AG04450 (cell line): Measurements from ENCODE around the gene NIPAL3. TPM values are rescaled to one million over a fixed set of nuclear protein-coding genes. Genes with fewer than 3 reads are reported as not detected.
"Not testable (repeated sequence)": the region's sequence is repeated elsewhere in the genome, so short reads cannot be mapped to it uniquely, and the experiment has no call there.

Source experiments
- CTCF ChIA-PET: fragments of 300-600, 350-600 bp; formaldehyde crosslinking; extraction: SDS; loops from one replicate; lab custom pipeline; 2022; ENCODE audit warnings: antibody characterized with exemption, inconsistent platforms; lab: Charles Lee
- POLR2A ChIA-PET: fragments of 350-600 bp; formaldehyde crosslinking; extraction: SDS; loops from one replicate; lab custom pipeline; 2021; ENCODE audit warnings: antibody characterized with exemption, inconsistent platforms; lab: Yijun Ruan, JAX
- DNase-seq: peaks from one replicate; pipeline ENCODE4 v3.0.0-alpha.2; 2011; ENCODE audit warnings: low read depth, low spot score
- H3K27ac ChIP-seq: one replicate; pipeline ENCODE4 v1.5.1; 2012; ENCODE audit warnings: low read depth, low read length, control low read depth
- H3K27me3 ChIP-seq: one replicate; pipeline ENCODE4 v1.6.0; 2012; ENCODE audit warnings: low read length; ENCODE audit not compliant: control insufficient read depth, insufficient read depth
- H3K4me3 ChIP-seq: 2 replicates; pipeline ENCODE4 v1.5.1; 2011; ENCODE audit warnings: mild to moderate bottlenecking, low read depth, low read length, control low read depth
- H3K9me3 ChIP-seq: 2 replicates; pipeline ENCODE4 v1.5.1; 2012; ENCODE audit warnings: low read length; ENCODE audit not compliant: control insufficient read depth, insufficient read depth
- CTCF ChIP-seq: IDR thresholded peaks from 2 replicates; pipeline ENCODE4 v1.5.1; 2011; ENCODE audit warnings: low read depth, low read length, control low read depth, inconsistent platforms
- polyA plus RNA-seq: library from polyadenylated mRNA; depleted of rRNA; stranded (reverse); fragments of >200 nt; gene quantifications from 2 replicates; pipeline ENCODE4 v1.2.3, GENCODE V29; 2011

The NIPAL3 gene
- polyA plus RNA-seq, 1 experiment, result 46.5 TPM

- peaks cover 11% of the 10 kb centered on the region for H3K9me3 ChIP-seq
- POLR2A ChIA-PET, result no interaction called here
- DNase-seq, result no peak
These were observed 71.9 kb downstream of the NIPAL3 start for GRCh38 chr1:24487455-24487854.

GRCh38 chr1:24488159-24488558, 72.6 kb downstream of the NIPAL3 start:
- H3K27ac ChIP-seq, CTCF ChIA-PET, DNase-seq, POLR2A ChIA-PET, H3K4me3 ChIP-seq: not testable (repeated sequence)
- H3K9me3 ChIP-seq, result peaks cover 11% of the 10 kb centered on the region
- peaks cover 16% of the 10 kb centered on the region for H3K27me3 ChIP-seq

More at GRCh38 chr1:24487455-24487854, 71.9 kb downstream of the NIPAL3 start:
- peaks cover 16% of the 10 kb centered on the region for H3K27me3 ChIP-seq
- no peak for TF ChIP-seq CTCF
- H3K4me3 ChIP-seq, result no peak overlapping the region
- H3K27ac ChIP-seq, result no peak overlapping the region
- CTCF ChIA-PET, result no interaction called here

DNA sequence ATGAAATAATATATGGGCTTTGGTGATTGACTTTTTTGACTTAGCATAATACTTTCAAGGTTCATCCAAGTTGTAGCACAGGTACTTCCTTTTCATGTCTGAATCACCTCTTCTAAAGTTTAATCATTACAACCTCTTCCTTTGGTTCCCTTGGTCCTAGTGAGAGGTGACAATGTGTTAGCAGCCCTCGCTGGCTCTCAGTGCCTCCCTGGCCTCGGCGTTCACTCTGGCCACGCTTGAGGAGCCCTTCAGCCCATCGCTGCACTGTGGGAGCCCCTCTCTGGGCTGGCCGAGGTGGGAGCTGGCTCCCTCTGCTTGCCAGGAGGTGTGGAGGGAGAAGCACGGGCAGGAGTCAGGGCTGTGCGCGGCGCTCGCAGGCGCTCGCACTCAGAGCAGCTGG, 74.1 kb downstream of the NIPAL3 start:
- Histone ChIP-seq H3K9me3 (peaks cover 11% of the 10 kb centered on the region), H3K4me3 (no peak overlapping the region), H3K27me3 (peaks cover 20% of the 10 kb centered on the region), H3K27ac (no peak overlapping the region)
- TF ChIP-seq CTCF, result no peak
- POLR2A ChIA-PET, result no interaction called here
- CTCF ChIA-PET, result no interaction called here
- DNase-seq, result no peak

DNA sequence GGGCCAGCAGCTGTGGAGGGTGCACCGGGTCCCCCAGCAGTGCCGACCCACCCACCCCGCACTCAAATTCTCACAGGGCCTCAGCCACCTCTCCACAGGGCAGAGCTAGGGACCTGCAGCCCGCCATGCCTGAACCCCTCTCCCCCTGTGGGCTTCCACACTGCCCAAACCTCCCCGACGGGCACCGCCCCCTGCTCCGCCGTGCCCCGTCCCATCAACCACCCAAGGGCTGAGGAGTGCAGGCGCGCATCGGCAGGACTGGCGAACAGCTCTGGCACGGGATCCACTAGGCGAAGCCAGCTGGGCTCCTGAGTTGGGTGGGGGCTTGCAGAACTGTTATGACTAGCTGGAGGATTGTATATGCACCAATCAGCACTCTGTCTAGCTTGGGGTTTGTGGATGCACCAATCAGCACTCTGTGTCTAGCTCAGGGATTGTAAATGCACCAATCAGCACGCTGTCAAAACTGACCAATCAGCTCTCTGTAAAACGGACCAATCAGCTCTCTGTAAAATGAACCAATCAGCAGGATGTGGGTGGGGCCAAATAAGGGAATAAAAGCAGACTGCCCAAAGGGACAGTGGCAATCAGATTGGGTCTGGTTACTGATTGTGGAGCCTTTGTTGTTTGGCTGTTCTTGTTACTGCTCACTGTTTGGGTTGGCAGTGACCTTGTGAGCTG, 74.6 kb downstream of the NIPAL3 start:
- H3K27me3 ChIP-seq, result peaks cover 20% of the 10 kb centered on the region
- no peak for DNase-seq
- peaks cover 11% of the 10 kb centered on the region for H3K9me3 ChIP-seq
- no peak overlapping the region for H3K4me3 ChIP-seq
- ChIA-PET POLR2A (no interaction called here), CTCF (no interaction called here)
- no peak for TF ChIP-seq CTCF
- H3K27ac ChIP-seq, result no peak overlapping the region

- TF ChIP-seq CTCF, result 0 out of 2 replicates have a peak, but pooled peaks have one; percentile 4
- DNase-seq, result no peak
- H3K27ac ChIP-seq, result no peak overlapping the region
- H3K27me3 ChIP-seq, result peaks cover 18% of the 10 kb centered on the region
- POLR2A ChIA-PET, result no interaction called here
- peaks cover 11% of the 10 kb centered on the region for H3K9me3 ChIP-seq
- H3K4me3 ChIP-seq, result no peak overlapping the region
- CTCF ChIA-PET, result interaction anchor here (0.6 to 1.5 kb wide), 4 partner anchors 99 to 290 kb away, joined by 3 to 4 read pairs (median 3); no protein-coding TSS in a partner anchor
These were observed 76.2 kb downstream of the NIPAL3 start for GRCh38 chr1:24491577-24492360.

DNA sequence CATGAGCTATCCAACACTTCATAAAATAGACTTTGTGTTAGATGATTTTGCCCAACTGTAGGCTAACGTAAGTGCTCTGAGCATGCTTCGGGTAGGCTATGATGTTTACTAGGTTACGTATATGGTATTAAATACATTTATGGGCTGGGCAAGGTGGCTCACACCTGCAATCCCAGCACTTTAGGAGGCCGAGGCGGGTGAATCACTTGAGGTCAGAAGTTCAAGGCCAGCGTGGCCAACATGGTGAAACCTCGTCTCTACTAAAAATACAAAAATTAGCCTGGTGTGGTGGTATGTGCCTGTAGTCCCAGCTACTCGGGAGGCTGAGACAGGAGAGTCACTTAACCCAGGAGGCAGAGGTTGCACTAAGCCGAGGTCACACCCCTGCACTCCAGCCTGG, 77.3 kb downstream of the NIPAL3 start:
- H3K4me3 ChIP-seq, POLR2A ChIA-PET, CTCF ChIA-PET, DNase-seq, H3K27ac ChIP-seq: not testable (repeated sequence)
- Histone ChIP-seq H3K9me3 (peaks cover 11% of the 10 kb centered on the region), H3K27me3 (peaks cover 21% of the 10 kb centered on the region)
